ENCODE results near the gene MPRIP. TPM values are rescaled to one million over a fixed set of nuclear protein-coding genes. Genes with fewer than 3 reads are reported as not detected.

MPRIP gene
- total RNA-seq, 1 experiment from 2014 or later = 132 TPM

DNA sequence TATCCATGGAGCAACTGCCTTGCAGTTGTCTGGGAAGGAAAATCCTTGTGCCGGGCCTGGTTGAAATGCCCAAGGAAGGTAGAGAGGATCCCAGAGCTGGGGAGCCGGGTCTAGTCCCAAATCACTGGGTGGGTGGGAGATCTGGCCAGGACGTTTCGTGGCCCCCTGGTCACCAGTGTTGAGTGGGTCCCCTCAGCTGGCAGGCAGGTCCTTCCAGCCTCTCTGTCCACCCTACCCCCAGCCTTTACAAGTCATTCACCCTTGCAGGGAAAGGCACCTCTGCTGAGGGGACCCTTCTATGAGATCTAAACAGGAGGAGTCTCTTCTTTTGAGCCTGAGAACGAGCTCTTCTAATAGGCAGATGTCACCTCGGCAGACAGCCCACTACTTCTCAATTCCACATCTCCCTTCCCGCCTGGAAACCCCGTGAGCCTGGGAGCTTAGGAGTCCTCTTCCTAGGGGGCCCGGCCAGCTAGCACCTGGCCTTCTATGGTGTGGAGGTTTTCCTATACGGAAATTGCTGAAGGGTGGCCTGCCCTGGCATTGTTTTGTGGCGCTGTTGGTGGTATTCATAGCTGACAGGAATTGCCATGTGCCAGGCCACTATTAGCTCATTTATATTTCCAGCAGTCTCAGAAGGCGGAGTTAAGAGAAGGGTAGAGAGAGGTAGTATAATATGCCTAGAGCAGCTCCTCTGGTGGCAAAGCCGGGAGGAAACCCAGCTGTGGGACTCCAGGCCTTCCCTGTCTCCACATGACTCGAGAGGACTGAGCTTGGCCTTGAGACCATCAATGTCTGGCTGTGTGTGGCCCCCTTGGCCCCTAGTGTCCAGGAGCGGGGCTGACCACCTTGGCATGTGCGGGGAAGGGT is 13.3 kb downstream of the MPRIP start:
- Histone ChIP-seq H2BK120ac (ENCODE audit: low read depth, low read length, poor library complexity, severe bottlenecking) (no peak overlapping the region), H2BK20ac (ENCODE audit: low read depth, low read length, poor library complexity, severe bottlenecking) (no peak overlapping the region), H4K5ac (ENCODE audit: insufficient read length, low read depth, low read length) (no peak overlapping the region), H2AK5ac (ENCODE audit: insufficient read length, low read length) (no peak overlapping the region), H3K4ac (ENCODE audit: low read depth, low read length) (no peak overlapping the region), H3K18ac (ENCODE audit: insufficient read length, low read depth, low read length) (no peak overlapping the region), H2AFZ (ENCODE audit: low read length) (no peak overlapping the region), H3T11ph (ENCODE audit: low read length) (no peak overlapping the region), H3K9me3 (ENCODE audit: control insufficient read depth, low read depth, low read length) (no peaks in the 10 kb centered on the region), H4K8ac (replicated peaks; ENCODE audit: insufficient read length, low read depth, low read length) (no peak overlapping the region), H4K91ac (ENCODE audit: insufficient read length, low read depth, low read length) (no peak overlapping the region), H3K4me2 (ENCODE audit: insufficient read depth, insufficient read length, low read length) (no peak overlapping the region), H3K27me3 (ENCODE audit: insufficient read depth, low read length) (no peaks in the 10 kb centered on the region), H3K4me1 (ENCODE audit: insufficient read depth, low read length) (no peaks in the 10 kb centered on the region), H2BK5ac (ENCODE audit: insufficient read length, low read length) (no peak overlapping the region), H4K20me1 (ENCODE audit: control insufficient read depth, insufficient read depth, insufficient read length) (no peaks in the 10 kb centered on the region), H2BK15ac (ENCODE audit: low read depth, low read length) (no peak overlapping the region; the same call in 1 of the 2 replicates), H3K23ac (ENCODE audit: insufficient read length, low read depth, low read length) (no peak overlapping the region), H3K56ac (ENCODE audit: insufficient read length, low read depth, low read length) (no peak overlapping the region), H2BK12ac (ENCODE audit: insufficient read length, low read depth, low read length) (no peak overlapping the region), H3K23me2 (ENCODE audit: insufficient read length, low read depth, low read length, poor library complexity, severe bottlenecking) (no peaks in the 10 kb centered on the region), H3K79me1 (ENCODE audit: insufficient read depth, low read depth, low read length, poor library complexity, severe bottlenecking) (peaks cover 3% of the 10 kb centered on the region), H3K9ac (ENCODE audit: extremely low read depth, insufficient read length, low read length) (no peak overlapping the region), H3K14ac (ENCODE audit: insufficient read depth, low read length) (no peak overlapping the region), H3K27ac (ENCODE audit: insufficient read length, low read depth, low read length) (no peak overlapping the region), H3K79me2 (ENCODE audit: insufficient read depth, low read length) (peaks cover 3% of the 10 kb centered on the region; the same call in 1 of the 2 replicates)
- H3K36me3 Mint-ChIP-seq (ENCODE audit: insufficient read depth in 1 of 3, low read depth in 3 of 3) = peaks cover 0 to 2% (median 0%) of the 10 kb centered on the region in 3 experiments; a peak in 2 of 7 replicates
- no peaks in the 10 kb centered on the region for H3K9me3 Mint-ChIP-seq
- peak overlapping the region in 2 of 3 experiments; percentile 44 to 80; a peak in 3 of 7 replicates for H3K27ac Mint-ChIP-seq
- peaks cover 15 to 27% of the 10 kb centered on the region in 2 experiments for H3K4me1 Mint-ChIP-seq
- no CpG with 5 or more reads among the region's 16 CpGs for WGBS (ENCODE audit: extremely low coverage, insufficient read length, low lambda C conversion rate)
- H3K27me3 Mint-ChIP-seq (ENCODE audit: low read depth) = no peaks in the 10 kb centered on the region
- TF ChIP-seq CTCF (conservative IDR thresholded peaks at IDR 0.05) = no peak
- peak; percentile 43 for DNase-seq
- H3K4me3 Mint-ChIP-seq = no peak overlapping the region

All from H9 (cell line).